Progenitor cell of endocrine pancreas (in vitro differentiated cells): ENCODE data around the gene ADAT2. TPM values are rescaled to one million over a fixed set of nuclear protein-coding genes. Genes with fewer than 3 reads are reported as not detected.
"Not testable (repeated sequence)": the region's sequence is repeated elsewhere in the genome, so short reads cannot be mapped to it uniquely, and the experiment has no call there.

Source experiments
- DNase-seq: peaks from one replicate; pipeline ENCODE4 v3.0.0; 2021; ENCODE audit warnings: low spot score; ENCODE audit not compliant: unreplicated experiment
- H3K27ac Mint-ChIP-seq: 2 replicates; pipeline ENCODE4 v1.8.0; 2021; ENCODE audit warnings: mild to moderate bottlenecking, moderate library complexity, mixed read lengths
- H3K27me3 Mint-ChIP-seq: 2 replicates; pipeline ENCODE4 v1.8.0; 2021; ENCODE audit warnings: mixed read lengths
- H3K36me3 Mint-ChIP-seq: 2 replicates; pipeline ENCODE4 v1.8.0; 2022; ENCODE audit warnings: mixed read lengths; ENCODE audit not compliant: insufficient read depth
- H3K4me1 Mint-ChIP-seq: 2 replicates; pipeline ENCODE4 v1.8.0; 2021; ENCODE audit warnings: low read depth, mixed read lengths
- H3K4me3 Mint-ChIP-seq: 2 replicates; pipeline ENCODE4 v1.8.0; 2021; ENCODE audit warnings: low read depth, mild to moderate bottlenecking, moderate library complexity, mixed read lengths
- H3K9me3 Mint-ChIP-seq: 2 replicates; pipeline ENCODE4 v1.8.0; 2021; ENCODE audit warnings: low read depth, mixed read lengths
- total RNA-seq: library from RNA; stranded (reverse); gene quantifications from 2 replicates; pipeline ENCODE4 v1.2.1, GENCODE V29; 2021
- TF ChIP-seq, protein P1 (sequence below): fragments of 200-600 bp; sonication (generic); IDR thresholded peaks from one replicate; pipeline ENCODE4 v1.5.0; 2021; ENCODE audit warnings: antibody characterized with exemption, mild to moderate bottlenecking; ENCODE audit not compliant: unreplicated experiment

ADAT2 gene
- total RNA-seq, 1 donor from 2014 or later, result 11.4 TPM

DNA sequence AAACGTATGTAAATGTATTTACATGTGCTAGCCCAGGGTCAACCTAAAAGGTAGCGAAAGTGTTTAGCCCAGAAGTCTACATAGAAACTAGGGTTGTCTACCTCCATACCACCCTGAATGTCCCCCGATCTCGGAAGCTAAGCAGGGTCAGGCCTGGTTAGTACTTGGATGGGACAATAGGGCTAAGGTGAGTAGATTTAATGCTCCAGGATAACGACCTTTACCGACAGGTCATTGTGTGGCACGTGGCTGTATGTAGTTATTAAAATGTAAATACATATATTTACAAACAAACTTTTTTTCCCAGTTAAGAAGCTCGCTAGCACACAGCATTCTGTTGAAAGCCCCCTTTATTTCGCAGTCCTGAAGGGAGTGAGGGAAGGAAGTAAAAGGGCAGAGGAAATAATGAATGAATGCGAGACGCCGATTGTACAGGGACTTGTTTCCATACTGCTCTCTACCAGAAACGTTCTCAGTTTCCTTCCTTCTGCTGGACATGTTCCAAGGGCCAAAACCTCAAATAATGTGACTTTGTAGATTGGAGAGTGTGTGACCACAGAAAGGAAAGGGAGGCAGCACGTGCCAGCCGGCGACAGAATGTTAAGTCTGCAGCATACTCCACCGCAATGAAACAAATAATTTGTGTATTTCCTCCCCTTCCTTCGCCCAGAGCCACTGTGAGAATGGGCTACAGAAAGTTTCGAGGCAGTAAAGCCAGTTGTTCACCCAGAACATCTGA lies 612 bp downstream of the ADAT2 start:
- peak; percentile 23 for DNase-seq
- Mint-ChIP-seq H3K36me3 (no peaks in the 10 kb centered on the region), H3K4me3 (peak overlapping the region; percentile 95), H3K27me3 (no peaks in the 10 kb centered on the region), H3K9me3 (no peaks in the 10 kb centered on the region), H3K4me1 (peaks cover 11% of the 10 kb centered on the region), H3K27ac (peak overlapping the region; percentile 98)
- TF ChIP-seq, protein P1, sequence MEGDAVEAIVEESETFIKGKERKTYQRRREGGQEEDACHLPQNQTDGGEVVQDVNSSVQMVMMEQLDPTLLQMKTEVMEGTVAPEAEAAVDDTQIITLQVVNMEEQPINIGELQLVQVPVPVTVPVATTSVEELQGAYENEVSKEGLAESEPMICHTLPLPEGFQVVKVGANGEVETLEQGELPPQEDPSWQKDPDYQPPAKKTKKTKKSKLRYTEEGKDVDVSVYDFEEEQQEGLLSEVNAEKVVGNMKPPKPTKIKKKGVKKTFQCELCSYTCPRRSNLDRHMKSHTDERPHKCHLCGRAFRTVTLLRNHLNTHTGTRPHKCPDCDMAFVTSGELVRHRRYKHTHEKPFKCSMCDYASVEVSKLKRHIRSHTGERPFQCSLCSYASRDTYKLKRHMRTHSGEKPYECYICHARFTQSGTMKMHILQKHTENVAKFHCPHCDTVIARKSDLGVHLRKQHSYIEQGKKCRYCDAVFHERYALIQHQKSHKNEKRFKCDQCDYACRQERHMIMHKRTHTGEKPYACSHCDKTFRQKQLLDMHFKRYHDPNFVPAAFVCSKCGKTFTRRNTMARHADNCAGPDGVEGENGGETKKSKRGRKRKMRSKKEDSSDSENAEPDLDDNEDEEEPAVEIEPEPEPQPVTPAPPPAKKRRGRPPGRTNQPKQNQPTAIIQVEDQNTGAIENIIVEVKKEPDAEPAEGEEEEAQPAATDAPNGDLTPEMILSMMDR, result no peak

DNA sequence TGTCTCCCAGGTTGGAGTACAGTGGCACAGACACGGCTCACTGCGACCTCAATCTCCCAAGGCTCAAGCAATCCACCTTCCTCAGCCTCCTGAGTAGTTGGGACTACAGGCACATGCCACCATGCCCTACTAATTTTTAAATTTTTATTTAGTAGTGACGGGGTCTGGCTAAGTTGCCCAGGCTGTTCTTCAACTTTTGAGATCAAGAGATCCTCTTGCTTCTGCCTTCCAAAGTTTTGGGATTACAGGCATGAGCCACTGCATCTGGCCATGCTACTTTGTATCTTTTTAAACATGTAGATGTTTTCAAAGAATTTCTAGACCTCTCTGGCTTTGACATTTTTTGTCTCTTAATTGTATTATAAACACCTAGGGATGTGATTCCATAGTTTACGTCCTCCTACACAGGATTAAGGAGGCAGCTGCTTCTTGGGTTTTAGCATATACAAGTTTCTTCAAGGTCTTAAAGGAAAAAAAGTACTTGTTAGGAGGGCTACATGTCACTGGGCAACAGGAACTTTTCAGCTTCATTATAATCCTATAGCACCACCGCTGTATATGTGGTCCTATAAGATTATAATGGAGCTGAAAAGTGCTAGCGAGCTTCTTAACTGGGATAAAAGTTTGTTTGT lies 1.3 kb downstream of the ADAT2 start:
- Mint-ChIP-seq H3K4me1 (peaks cover 11% of the 10 kb centered on the region), H3K9me3 (no peaks in the 10 kb centered on the region), H3K4me3 (peak overlapping the region; percentile 95), H3K27me3 (no peaks in the 10 kb centered on the region), H3K36me3 (no peaks in the 10 kb centered on the region), H3K27ac (no peak overlapping the region)
- TF ChIP-seq, protein P1, result no peak
- no peak for DNase-seq

DNA sequence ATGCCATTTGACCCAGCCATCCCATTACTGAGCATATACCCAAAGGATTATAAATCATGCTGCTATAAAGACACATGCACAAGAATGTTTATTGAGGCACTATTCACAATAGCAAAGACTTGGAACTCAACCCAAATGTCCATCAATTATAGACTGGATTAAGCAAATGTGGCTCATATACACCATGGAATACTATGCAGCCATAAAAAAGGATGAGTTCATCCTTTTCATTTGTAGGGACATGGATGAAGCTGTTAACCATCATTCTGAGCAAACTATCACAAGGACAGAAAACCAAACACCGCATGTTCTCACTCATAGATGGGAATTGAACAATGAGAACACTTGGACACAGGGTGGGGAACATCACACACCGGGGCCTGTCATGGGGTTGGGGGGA lies 2.6 kb downstream of the ADAT2 start:
- not testable (repeated sequence) for H3K36me3 Mint-ChIP-seq, H3K27me3 Mint-ChIP-seq, H3K27ac Mint-ChIP-seq

DNA sequence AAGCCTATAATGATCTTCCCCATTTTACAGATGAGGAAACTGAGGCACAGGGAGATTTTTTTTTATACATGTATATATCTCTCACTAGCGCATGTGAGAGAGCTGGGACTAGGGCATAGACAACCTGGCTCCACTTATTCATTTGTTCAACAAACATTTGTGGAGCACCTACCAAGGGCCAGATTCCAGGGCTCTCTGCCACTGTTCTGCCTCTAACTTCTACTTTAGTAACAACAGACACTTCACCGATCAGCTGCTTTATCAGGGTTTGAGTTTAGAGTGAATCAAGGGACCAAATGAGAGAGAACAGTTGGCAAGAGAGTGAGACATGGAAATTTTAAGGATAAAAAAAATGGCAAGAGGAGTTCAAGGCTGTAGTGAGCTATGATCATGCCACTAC lies 7.4 kb downstream of the ADAT2 start:
- Mint-ChIP-seq H3K27ac (no peak overlapping the region), H3K4me3 (no peak overlapping the region)

More for the DNA sequence above, 2.6 kb downstream of the ADAT2 start:
- H3K4me3 Mint-ChIP-seq, DNase-seq, H3K9me3 Mint-ChIP-seq: not testable (repeated sequence)
- H3K4me1 Mint-ChIP-seq, result peaks cover 11% of the 10 kb centered on the region

DNA sequence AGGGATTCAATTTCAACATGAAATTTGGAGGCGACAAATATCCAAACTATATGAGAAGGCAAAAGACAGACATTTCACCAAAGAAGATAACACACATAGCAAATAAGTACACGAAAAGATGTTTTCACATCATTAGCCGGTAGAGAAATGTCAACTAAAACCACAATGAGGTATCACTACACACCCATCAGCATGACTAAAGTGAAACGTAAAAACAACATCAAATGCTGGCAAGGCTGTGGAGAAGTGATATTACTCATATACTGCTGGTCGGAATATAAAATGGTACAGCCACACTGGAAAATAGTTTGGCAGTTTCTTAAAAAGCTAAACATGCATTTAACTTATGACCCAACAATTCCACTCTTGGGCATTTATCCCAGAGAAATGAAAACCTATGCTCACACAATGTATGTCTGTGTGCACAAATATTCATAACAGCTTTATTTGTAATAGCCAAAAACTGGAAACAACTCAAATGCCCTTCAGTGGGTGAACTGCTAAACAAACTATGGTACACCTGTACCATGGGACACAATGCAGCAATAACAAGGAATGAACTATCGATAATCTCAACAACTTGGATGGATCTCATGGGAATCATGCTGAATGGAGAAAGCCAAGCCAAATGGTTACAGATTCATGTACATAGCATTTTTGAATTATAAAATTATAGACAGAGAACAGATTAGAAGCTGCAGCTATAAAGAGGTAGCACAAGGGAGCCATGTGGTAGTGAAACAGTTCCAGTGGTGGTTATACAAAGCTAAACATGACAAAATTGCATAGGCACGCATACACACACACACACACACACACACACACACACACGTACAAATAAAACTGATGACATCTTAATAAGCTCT lies 8.6 kb downstream of the ADAT2 start:
- Mint-ChIP-seq H3K4me3 (no peak overlapping the region), H3K27ac (no peak overlapping the region), H3K4me1 (no peaks in the 10 kb centered on the region), H3K27me3 (no peaks in the 10 kb centered on the region), H3K36me3 (peaks cover 6% of the 10 kb centered on the region), H3K9me3 (no peaks in the 10 kb centered on the region)
- TF ChIP-seq, protein P1, result no peak
- no peak for DNase-seq

More for the DNA sequence above, 7.4 kb downstream of the ADAT2 start:
- H3K9me3 Mint-ChIP-seq, result no peaks in the 10 kb centered on the region
- H3K4me1 Mint-ChIP-seq, result no peaks in the 10 kb centered on the region
- H3K36me3 Mint-ChIP-seq, result peaks cover 6% of the 10 kb centered on the region
- H3K27me3 Mint-ChIP-seq, result no peaks in the 10 kb centered on the region
- TF ChIP-seq, protein P1, result no peak
- no peak for DNase-seq
